Spleen (tissue), 11 donors: ENCODE measurements around the gene TOMM6. TPM values are rescaled to one million over a fixed set of nuclear protein-coding genes. Genes with fewer than 3 reads are reported as not detected.

ENCODE experiments used
- DNase-seq: peaks from one replicate; pipeline ENCODE4 v3.0.0-alpha.2; 2020
- H3K27ac ChIP-seq, 8 donors: fragments of 200-600 bp; sonication (generic) in 7 of 8; 1 replicate in 4 of 8; 2 replicates in 4 of 8; pipeline versions ENCODE4 v1.5.0 to v1.8.0; 2016 to 2021; ENCODE audit warnings: inconsistent platforms in 4 of 8, mild to moderate bottlenecking in 4 of 8, moderate library complexity in 1 of 8
- H3K27me3 ChIP-seq, 7 donors: fragments of 200-600 bp; sonication (generic) in 6 of 7; replicated peaks in 1 of 7; 1 replicate in 4 of 7; 2 replicates in 3 of 7; pipeline versions ENCODE4 v1.5.0 to v1.8.0; 2016 to 2021; ENCODE audit warnings: inconsistent platforms in 3 of 7, mild to moderate bottlenecking in 1 of 7
- H3K36me3 ChIP-seq, 6 donors: fragments of 200-600 bp; sonication (generic) in 5 of 6; 1 replicate in 4 of 6; 2 replicates in 2 of 6; pipeline versions ENCODE4 v1.5.0 to v1.8.0; 2016 to 2021; ENCODE audit warnings: inconsistent platforms in 2 of 6
- H3K4me1 ChIP-seq, 6 donors: fragments of 200-600 bp; sonication (generic) in 5 of 6; 1 replicate in 3 of 6; 2 replicates in 3 of 6; pipeline versions ENCODE4 v1.5.0 to v1.8.0; 2016 to 2021; ENCODE audit warnings: inconsistent platforms in 3 of 6
- H3K4me3 ChIP-seq, 8 donors: fragments of 200-600 bp; sonication (generic) in 7 of 8; 1 replicate in 4 of 8; 2 replicates in 4 of 8; pipeline versions ENCODE4 v1.5.0 to v1.8.0; 2016 to 2021; ENCODE audit warnings: inconsistent platforms in 4 of 8, mild to moderate bottlenecking in 4 of 8, moderate library complexity in 2 of 8
- H3K9me3 ChIP-seq, 8 donors: fragments of 200-600 bp; sonication (generic) in 7 of 8; 1 replicate in 4 of 8; 2 replicates in 4 of 8; pipeline versions ENCODE4 v1.5.0 to v1.8.0; 2016 to 2021; ENCODE audit warnings: inconsistent platforms in 4 of 8
- CTCF ChIP-seq, 11 experiments: fragments of 200-600 bp in 7 of 11; fragments of 450-650 bp in 4 of 11; sonication (generic) in 4 of 11; IDR thresholded peaks in 8 of 11; conservative IDR thresholded peaks in 3 of 11; 1 replicate in 7 of 11; 2 replicates in 4 of 11; pipeline versions ENCODE4 v1.4.0 to v1.8.0; 2016 to 2021; ENCODE audit warnings: antibody characterized with exemption in 11 of 11, inconsistent platforms in 4 of 11, mild to moderate bottlenecking in 1 of 11
- POLR2A ChIP-seq, 3 donors: fragments of 450-650 bp; IDR thresholded peaks; one replicate each; pipeline ENCODE4 v1.5.1; 2017; ENCODE audit warnings: antibody characterized with exemption in 3 of 3, mild to moderate bottlenecking in 1 of 3
- POLR2AphosphoS5 ChIP-seq, 3 donors: sonication (generic); formaldehyde crosslinking; IDR thresholded peaks; one replicate each; pipeline ENCODE4 v1.5.1; 2017; ENCODE audit warnings: antibody characterized with exemption in 3 of 3
- whole genome bisulfite sequencing, 5 donors: extraction: QIAGEN DNeasy Blood & Tissue Kit in 3 of 5; methylation state at CpG; one replicate each; pipeline versions ENCODE4 v1.1.5 to v1.1.7; 2013 to 2018; 5-methylcytosine and 5-hydroxymethylcytosine counted together
- intact Hi-C: fragments of 100-400 bp; cut with DNase I; formaldehyde crosslinking; loops from one replicate; pipeline ENCODE4 v1.15.0; 2023; ENCODE audit warnings: low total_unique reads
- polyA plus RNA-seq, 3 donors: library from polyadenylated mRNA; stranded (reverse); fragments of 200-250 nt; gene quantifications; one replicate each; pipeline ENCODE4 v1.2.1, GENCODE V29; 2013
- total RNA-seq, 7 donors: library from RNA; depleted of rRNA in 3 of 7; stranded (reverse); fragments of >200 nt in 3 of 7; fragmentation: NEBNext Ultra II Directional in 4 of 7; extraction: Animal tissue kit (Norgen Biotek cat#: 25700) in 4 of 7; gene quantifications; one replicate each; pipeline versions ENCODE4 v1.1.0 to v1.2.1, GENCODE V29; 2016 to 2021
- donor health status: healthy with polysubstance abuse.
- donor health status: DM: no; HTN: no; CAD: no; lungs with moderate emphysema.
- donor health status: DM: no; HTN: no; CAD: no.
- donor health status: Bipolar disorder and iron deficiency.
- donor health status: healthy.
- donor health status: DM: no; HTN: no; CAD: no.
- donor health status: DM: yes; HTN: yes; CAD: no.

The TOMM6 gene
- total and polyA plus RNA-seq, 10 donors, result 110 to 439 (median 137) TPM

GRCh38 chr6:41779336-41779735, 8.2 kb upstream of the TOMM6 start:
- H3K36me3 ChIP-seq, result peaks cover 0 to 40% (median 21%) of the 10 kb centered on the region in 6 donors
- intact Hi-C loops, result loop anchor here (10.0 kb wide), 1 partner anchor 175 kb away; no protein-coding TSS in a partner anchor
- no peak for TF ChIP-seq CTCF (IDR thresholded peaks at IDR 0.05 in 8 of 11, conservative IDR thresholded peaks at IDR 0.05 in 3 of 11)
- TF ChIP-seq POLR2A (IDR thresholded peaks at IDR 0.05), result no peak
- TF ChIP-seq POLR2AphosphoS5 (IDR thresholded peaks at IDR 0.05), result no peak
- WGBS, 5 donors, result 3 to 9% (median 5%) methylated on average over 12 to 16 of the region's 16 CpGs
- no peak for DNase-seq
- peak overlapping the region in 6 of 8 donors; percentile 44 to 95 (median 76) for H3K27ac ChIP-seq
- H3K4me3 ChIP-seq, result peak overlapping the region; percentile 39 to 93 (median 81)
- no peaks in the 10 kb centered on the region for H3K9me3 ChIP-seq
- peaks cover 0 to 7% (median 0%) of the 10 kb centered on the region in 7 donors for H3K27me3 ChIP-seq
- peaks cover 7 to 81% (median 45%) of the 10 kb centered on the region in 6 donors for H3K4me1 ChIP-seq

GRCh38 chr6:41779788-41780550, 7.5 kb upstream of the TOMM6 start, which contains the start of gene FRS3:
TSS of gene FRS3 (minus strand) at chr6:41779900. CDS start at chr6:41776987, 2,913 bp downstream.
- intact Hi-C loops, result loop anchor here (5.0 to 10.0 kb wide), 2 partner anchors 175 to 267 kb away; no protein-coding TSS in a partner anchor
- Histone ChIP-seq H3K9me3 (no peaks in the 10 kb centered on the region), H3K36me3 (peaks cover 0 to 37% (median 15%) of the 10 kb centered on the region in 6 donors), H3K4me3 (peak within 1 kb of the TSS; percentile 71 to 93 (median 81)), H3K4me1 (peaks cover 13 to 88% (median 52%) of the 10 kb centered on the region in 6 donors), H3K27me3 (peaks cover 0 to 7% (median 0%) of the 10 kb centered on the region in 7 donors), H3K27ac (peak within 1 kb of the TSS; percentile 19 to 95 (median 84))
- 0 to 1% (median 0%) methylated on average over 36 to 73 of the region's 73 CpGs for WGBS, 5 donors
- TF ChIP-seq POLR2A (IDR thresholded peaks at IDR 0.05) (no peak), POLR2AphosphoS5 (IDR thresholded peaks at IDR 0.05) (peak; percentile 80 to 90 (median 83)), CTCF (IDR thresholded peaks at IDR 0.05 in 8 of 11, conservative IDR thresholded peaks at IDR 0.05 in 3 of 11) (peak; percentile 92 to 99 (median 96))
- peak; percentile 100 for DNase-seq

- Histone ChIP-seq H3K4me3 (peak within 1 kb of the TSS; percentile 71 to 93 (median 81)), H3K9me3 (no peaks in the 10 kb centered on the region), H3K4me1 (peaks cover 21 to 92% (median 60%) of the 10 kb centered on the region in 6 donors), H3K36me3 (peaks cover 0 to 37% (median 7%) of the 10 kb centered on the region in 6 donors), H3K27ac (peak within 1 kb of the TSS; percentile 19 to 95 (median 84)), H3K27me3 (peaks cover 0 to 7% (median 0%) of the 10 kb centered on the region in 7 donors)
- WGBS, 5 donors, result 1 to 4% (median 1%) methylated on average over 19 to 36 of the region's 36 CpGs
- intact Hi-C loops, result loop anchor here (5.0 kb wide), 1 partner anchor 267 kb away; no protein-coding TSS in a partner anchor
- TF ChIP-seq POLR2A (IDR thresholded peaks at IDR 0.05), result no peak
- peak in 1 of 3 donors; percentile 62 for TF ChIP-seq POLR2AphosphoS5 (IDR thresholded peaks at IDR 0.05)
- peak; percentile 86 for DNase-seq
These were observed 6.7 kb upstream of the TOMM6 start, which contains the start of gene PRICKLE4 for GRCh38 chr6:41780551-41781365. TSS of gene PRICKLE4 (plus strand) at chr6:41780782. CDS start at chr6:41783474, 2,692 bp downstream.

GRCh38 chr6:41781366-41781730, 6.1 kb upstream of the TOMM6 start:
- peak; percentile 79 for DNase-seq
- intact Hi-C loops, result loop anchor here (5.0 kb wide), 1 partner anchor 266 kb away; no protein-coding TSS in a partner anchor
- Histone ChIP-seq H3K4me1 (peaks cover 26 to 92% (median 63%) of the 10 kb centered on the region in 6 donors), H3K27me3 (peaks cover 0 to 7% (median 0%) of the 10 kb centered on the region in 7 donors), H3K36me3 (peaks cover 0 to 31% (median 4%) of the 10 kb centered on the region in 6 donors), H3K4me3 (peak overlapping the region in 7 of 8 donors; percentile 71 to 93 (median 81)), H3K9me3 (no peaks in the 10 kb centered on the region), H3K27ac (peak overlapping the region in 7 of 8 donors; percentile 69 to 95 (median 84))
- TF ChIP-seq CTCF (IDR thresholded peaks at IDR 0.05 in 8 of 11, conservative IDR thresholded peaks at IDR 0.05 in 3 of 11) (no peak), POLR2AphosphoS5 (IDR thresholded peaks at IDR 0.05) (peak in 2 of 3 donors; percentile 59 to 61), POLR2A (IDR thresholded peaks at IDR 0.05) (no peak)
- WGBS, 5 donors, result 9 to 25% (median 23%) methylated on average over 3 of the region's 3 CpGs
